K562 (cell line): ENCODE results near the gene UGT2A3. TPM values are rescaled to one million over a fixed set of nuclear protein-coding genes. Genes with fewer than 3 reads are reported as not detected.

Experiments
- ATAC-seq: fragments of 200-7000 bp; cut with Tn5 transposase; 3 replicates; pipeline ENCODE4 v1.9.1; 2020; ENCODE audit warnings: moderate library complexity
- BruUV-seq: library from RNA; stranded (reverse); fragments of 400-500 nt; replicated peaks from 2 replicates; lab custom pipeline; 2021; lab: Mats Ljungman, UMichigan
- CTCF ChIA-PET: fragments of 300-600 bp; formaldehyde crosslinking; extraction: SDS; loops from one replicate; lab custom pipeline; 2021; ENCODE audit warnings: low intra/inter-chr PET ratio; lab: Yijun Ruan, JAX
- POLR2A ChIA-PET: fragments of 300-600, 350-650 bp; sonication (Branson Sonifier 250); formaldehyde crosslinking; extraction: SDS; loops from one replicate; lab custom pipeline; 2021; ENCODE audit warnings: antibody characterized with exemption, inconsistent platforms; lab: Yijun Ruan, JAX
- DNase-seq, 4 experiments: peaks; one replicate each; pipeline versions ENCODE4 v3.0.0 to v3.0.0-alpha.2; 2011 to 2018; ENCODE audit warnings: low spot score in 3 of 4, mixed read lengths in 3 of 4; ENCODE audit errors: extremely low read depth in 1 of 4
- FAIRE-seq: peaks from 2 replicates; lab custom pipeline; 2011; peaks lifted over from hg19 to GRCh38; lab: Jason Lieb, UNC
- H2AFZ ChIP-seq: 2 replicates; pipeline ENCODE4 v1.6.0; 2011; ENCODE audit warnings: low read depth, low read length, control low read depth, inconsistent platforms
- H3K27ac ChIP-seq: fragments of 200-600 bp; 3 replicates; pipeline ENCODE4 v1.8.0; 2011; ENCODE audit warnings: low read depth, mild to moderate bottlenecking, control low read depth, inconsistent platforms, low read length, moderate library complexity, mixed read lengths; ENCODE audit errors: extremely low read depth
- H3K27me3 ChIP-seq, 2 experiments: fragments of 300-600 bp in 1 of 2; 2 replicates in 1 of 2; 3 replicates in 1 of 2; pipeline versions ENCODE4 v1.6.0 to v1.8.0; 2011; ENCODE audit warnings: inconsistent platforms in 2 of 2, low read length in 2 of 2, mild to moderate bottlenecking in 1 of 2, mixed read lengths in 1 of 2, moderate library complexity in 1 of 2; ENCODE audit not compliant: control insufficient read depth in 2 of 2, insufficient read depth in 2 of 2
- H3K36me3 ChIP-seq: fragments of 300-600 bp; 3 replicates; pipeline ENCODE4 v1.8.0; 2011; ENCODE audit warnings: mild to moderate bottlenecking, low read length, inconsistent platforms; ENCODE audit not compliant: control insufficient read depth, insufficient read depth
- H3K4me1 ChIP-seq, 2 experiments: fragments of 200-600 bp in 1 of 2; replicated peaks in 1 of 2; 2 replicates in 1 of 2; 3 replicates in 1 of 2; pipeline versions ENCODE4 v1.5.1 to v1.8.0; 2011; ENCODE audit warnings: inconsistent platforms in 2 of 2, low read length in 2 of 2, mild to moderate bottlenecking in 1 of 2, mixed read lengths in 1 of 2, moderate library complexity in 1 of 2; ENCODE audit not compliant: control insufficient read depth in 2 of 2, insufficient read depth in 2 of 2
- H3K4me2 ChIP-seq: 2 replicates; pipeline ENCODE4 v1.6.1; 2011; ENCODE audit warnings: low read length, control low read depth, inconsistent platforms, mixed read lengths; ENCODE audit not compliant: insufficient read depth
- H3K4me3 ChIP-seq: fragments of 200-600 bp; sonication (generic), shearing (Covaris generic); 2 replicates; pipeline ENCODE4 v1.5.1; 2016; ENCODE audit warnings: control low read depth, inconsistent platforms
- H3K79me2 ChIP-seq: fragments of 200-600 bp; 3 replicates; pipeline ENCODE4 v1.8.0; 2011; ENCODE audit warnings: low read length, inconsistent platforms; ENCODE audit not compliant: control insufficient read depth, insufficient read depth
- H3K9ac ChIP-seq, 2 experiments: 2 replicates each; pipeline versions ENCODE4 v1.6.0 to v1.6.1; 2011; ENCODE audit warnings: low read depth in 2 of 2, low read length in 2 of 2, control low read depth in 1 of 2, inconsistent platforms in 1 of 2, mild to moderate bottlenecking in 1 of 2, mixed read lengths in 1 of 2; ENCODE audit not compliant: insufficient read depth in 1 of 2
- H3K9me1 ChIP-seq: one replicate; pipeline ENCODE4 v1.6.0; 2011; ENCODE audit warnings: inconsistent platforms, mild to moderate bottlenecking, low read length, moderate library complexity; ENCODE audit not compliant: control insufficient read depth, insufficient read depth
- H3K9me3 ChIP-seq: replicated peaks from 2 replicates; pipeline ENCODE4 v1.5.1; 2011; ENCODE audit warnings: low read depth, low read length, inconsistent platforms; ENCODE audit not compliant: control insufficient read depth, insufficient read depth
- H4K20me1 ChIP-seq: replicated peaks from 2 replicates; pipeline ENCODE4 v1.6.1; 2011; ENCODE audit warnings: low read length, inconsistent platforms, mixed read lengths; ENCODE audit not compliant: control insufficient read depth, insufficient read depth
- C11orf30 ChIP-seq: fragments of 450-650 bp; IDR thresholded peaks from 2 replicates; pipeline ENCODE4 v1.6.1; 2016; ENCODE audit warnings: low read depth, mild to moderate bottlenecking
- DNMT1 ChIP-seq: fragments of 450-650 bp; IDR thresholded peaks from 2 replicates; pipeline ENCODE4 v1.6.1; 2016; ENCODE audit warnings: antibody characterized with exemption, mild to moderate bottlenecking
- WGBS: fragments of 100-300 bp; shearing (Covaris generic); methylation state at CpG from one replicate; pipeline ENCODE4 v1.1.6; 2016; ENCODE audit warnings: low coverage, mixed read lengths; ENCODE audit not compliant: insufficient coverage; ENCODE audit errors: missing lambda C conversion rate; 5-methylcytosine and 5-hydroxymethylcytosine counted together
- in situ Hi-C: fragments of 300-500 bp; cut with MboI; formaldehyde crosslinking; loops from 4 replicates; pipeline ENCODE4 v1.15.0; 2018; ENCODE audit warnings: inconsistent platforms, mixed read lengths
- intact Hi-C: fragments of 100-400 bp; cut with micrococcal nuclease; formaldehyde crosslinking; loops from 2 replicates; pipeline ENCODE4 v1.14.2; 2022
- polyA plus RNA-seq, 8 experiments: library from polyadenylated mRNA; depleted of rRNA in 4 of 8; stranded (reverse) in 5 of 8; unstranded in 3 of 8; fragments of >200 nt; fragmentation: Nextera tagmentation in 2 of 8; fragmentation: Illumina TruSeq in 1 of 8; extraction: Ambion mirVana in 2 of 8; extraction: Trizol in 1 of 8; gene quantifications; 2 replicates each; pipeline versions ENCODE4 v1.2.1 to v1.2.3, GENCODE V29; 2011 to 2014; ENCODE audit warnings: inconsistent platforms in 1 of 8, missing spikeins in 1 of 8
- total RNA-seq, 7 experiments: library from RNA; depleted of rRNA in 6 of 7; stranded (reverse); fragments of >200 nt in 6 of 7; fragmentation: Illumina TruSeq in 2 of 7; extraction: Trizol in 2 of 7; gene quantifications; 2 replicates each; pipeline versions ENCODE4 v1.2.1 to v1.2.3, GENCODE V29; 2011 to 2021; ENCODE audit warnings: low replicate concordance in 1 of 7
- TF ChIP-seq, protein P1 (sequence below), 2 experiments: fragments of 450-650 bp in 1 of 2; sonication (generic) in 1 of 2; formaldehyde crosslinking in 1 of 2; IDR thresholded peaks; 2 replicates each; pipeline versions ENCODE4 v1.7.1 to v1.9.0; 2016 to 2022; ENCODE audit warnings: inconsistent platforms in 1 of 2, mild to moderate bottlenecking in 1 of 2, missing genetic modification reagents in 1 of 2

UGT2A3 gene
- total and polyA plus RNA-seq, 9 of the 15 experiments (the other 6 are each of a cell fraction or from before 2014, with no cell fraction given): not detected

DNA sequence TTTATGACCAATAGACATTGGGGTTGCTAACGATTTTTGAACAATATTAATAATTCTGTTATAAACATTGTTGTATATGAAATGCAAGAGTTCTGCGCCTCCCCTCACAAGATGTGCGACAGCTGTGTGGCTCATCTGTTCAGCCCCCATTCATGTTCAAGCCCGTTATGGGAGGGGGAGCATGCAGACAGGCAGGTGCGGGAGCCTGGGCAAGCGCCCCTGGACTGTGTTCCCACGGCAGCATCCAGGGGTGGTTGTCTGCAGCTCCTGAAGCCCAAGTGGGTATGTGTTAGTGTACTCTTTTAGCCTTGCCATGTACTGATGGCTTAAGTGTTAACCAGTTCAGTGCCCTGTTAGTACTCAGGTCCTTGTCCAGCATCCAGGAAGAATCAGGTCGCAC is 34.6 kb downstream of the UGT2A3 start:
- intact Hi-C loops: no loop called here
- Histone ChIP-seq H3K9me3 (no peaks in the 10 kb centered on the region; the same call in 1 of the 2 replicates), H3K79me2 (no peaks in the 10 kb centered on the region), H3K27me3 (no peaks in the 10 kb centered on the region), H3K4me3 (no peak overlapping the region), H2AFZ (no peak overlapping the region), H3K4me2 (no peak overlapping the region), H4K20me1 (no peaks in the 10 kb centered on the region), H3K27ac (no peak overlapping the region), H3K9me1 (no peaks in the 10 kb centered on the region), H3K9ac (no peak overlapping the region), H3K4me1 (no peaks in the 10 kb centered on the region), H3K36me3 (no peaks in the 10 kb centered on the region)
- no TSS peak for BruUV-seq
- DNase-seq: no peak
- TF ChIP-seq, protein P1, sequence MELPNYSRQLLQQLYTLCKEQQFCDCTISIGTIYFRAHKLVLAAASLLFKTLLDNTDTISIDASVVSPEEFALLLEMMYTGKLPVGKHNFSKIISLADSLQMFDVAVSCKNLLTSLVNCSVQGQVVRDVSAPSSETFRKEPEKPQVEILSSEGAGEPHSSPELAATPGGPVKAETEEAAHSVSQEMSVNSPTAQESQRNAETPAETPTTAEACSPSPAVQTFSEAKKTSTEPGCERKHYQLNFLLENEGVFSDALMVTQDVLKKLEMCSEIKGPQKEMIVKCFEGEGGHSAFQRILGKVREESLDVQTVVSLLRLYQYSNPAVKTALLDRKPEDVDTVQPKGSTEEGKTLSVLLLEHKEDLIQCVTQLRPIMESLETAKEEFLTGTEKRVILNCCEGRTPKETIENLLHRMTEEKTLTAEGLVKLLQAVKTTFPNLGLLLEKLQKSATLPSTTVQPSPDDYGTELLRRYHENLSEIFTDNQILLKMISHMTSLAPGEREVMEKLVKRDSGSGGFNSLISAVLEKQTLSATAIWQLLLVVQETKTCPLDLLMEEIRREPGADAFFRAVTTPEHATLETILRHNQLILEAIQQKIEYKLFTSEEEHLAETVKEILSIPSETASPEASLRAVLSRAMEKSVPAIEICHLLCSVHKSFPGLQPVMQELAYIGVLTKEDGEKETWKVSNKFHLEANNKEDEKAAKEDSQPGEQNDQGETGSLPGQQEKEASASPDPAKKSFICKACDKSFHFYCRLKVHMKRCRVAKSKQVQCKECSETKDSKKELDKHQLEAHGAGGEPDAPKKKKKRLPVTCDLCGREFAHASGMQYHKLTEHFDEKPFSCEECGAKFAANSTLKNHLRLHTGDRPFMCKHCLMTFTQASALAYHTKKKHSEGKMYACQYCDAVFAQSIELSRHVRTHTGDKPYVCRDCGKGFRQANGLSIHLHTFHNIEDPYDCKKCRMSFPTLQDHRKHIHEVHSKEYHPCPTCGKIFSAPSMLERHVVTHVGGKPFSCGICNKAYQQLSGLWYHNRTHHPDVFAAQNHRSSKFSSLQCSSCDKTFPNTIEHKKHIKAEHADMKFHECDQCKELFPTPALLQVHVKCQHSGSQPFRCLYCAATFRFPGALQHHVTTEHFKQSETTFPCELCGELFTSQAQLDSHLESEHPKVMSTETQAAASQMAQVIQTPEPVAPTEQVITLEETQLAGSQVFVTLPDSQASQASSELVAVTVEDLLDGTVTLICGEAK (IDR thresholded peaks at IDR 0.05): no peak
- TF ChIP-seq, protein P1 (CRISPR knock-in tag; IDR thresholded peaks at IDR 0.05): no peak
- TF ChIP-seq DNMT1 (no peak), C11orf30 (no peak)
- in situ Hi-C loops: no loop called here
- no peak for FAIRE-seq
- ChIA-PET CTCF (no interaction called here), POLR2A (no interaction called here)
- WGBS: 4% methylated on average over 8 of the region's 8 CpGs
- ATAC-seq: no peak
